H1 (cell line): ENCODE results near the gene IL3. TPM values are rescaled to one million over a fixed set of nuclear protein-coding genes. Genes with fewer than 3 reads are reported as not detected.

Experiments used
- CTCF ChIA-PET: fragments of 300-600 bp; sonication (Branson Sonifier 250); formaldehyde crosslinking; loops from one replicate; lab custom pipeline; 2021; ENCODE audit not compliant: partially characterized antibody; lab: Charles Lee
- POLR2A ChIA-PET: fragments of 300-600 bp; sonication (Branson Sonifier 250); formaldehyde crosslinking; loops from one replicate; lab custom pipeline; 2021; ENCODE audit warnings: inconsistent platforms; ENCODE audit not compliant: partially characterized antibody; lab: Charles Lee
- DNase-seq, 2 experiments: peaks; one replicate each; pipeline versions ENCODE4 v3.0.0 to v3.0.0-alpha.2; 2010 to 2022; ENCODE audit warnings: low spot score in 2 of 2, low read depth in 1 of 2, mixed read lengths in 1 of 2
- FAIRE-seq: peaks from 2 replicates; lab custom pipeline; 2011; peaks lifted over from hg19 to GRCh38; lab: Jason Lieb, UNC
- H2AFZ ChIP-seq: 2 replicates; pipeline ENCODE4 v1.8.1; 2012; ENCODE audit warnings: low read length, inconsistent platforms
- H2AK5ac ChIP-seq: 2 replicates; pipeline ENCODE4 v1.6.1; 2013; ENCODE audit warnings: low read depth, low read length
- H2BK120ac ChIP-seq: replicated peaks from 2 replicates; pipeline ENCODE3; 2013; ENCODE audit warnings: low read depth, low read length, inconsistent platforms
- H2BK12ac ChIP-seq: 2 replicates; pipeline ENCODE4 v1.6.1; 2013; ENCODE audit warnings: low read depth, low read length
- H2BK15ac ChIP-seq: 2 replicates; pipeline ENCODE4 v1.6.1; 2013; ENCODE audit warnings: low read length
- H2BK20ac ChIP-seq: 2 replicates; pipeline ENCODE4 v1.6.1; 2013; ENCODE audit warnings: low read length
- H2BK5ac ChIP-seq: 2 replicates; pipeline ENCODE4 v1.6.1; 2013; ENCODE audit warnings: low read depth, low read length
- H3K14ac ChIP-seq: 2 replicates; pipeline ENCODE4 v1.6.1; 2013; ENCODE audit warnings: inconsistent platforms; ENCODE audit not compliant: insufficient read length
- H3K18ac ChIP-seq: 2 replicates; pipeline ENCODE4 v1.6.1; 2013; ENCODE audit warnings: low read length; ENCODE audit errors: extremely low read depth
- H3K23ac ChIP-seq: 2 replicates; pipeline ENCODE4 v1.6.1; 2013; ENCODE audit warnings: inconsistent platforms; ENCODE audit not compliant: insufficient read length
- H3K23me2 ChIP-seq: 2 replicates; pipeline ENCODE4 v1.6.1; 2013; ENCODE audit warnings: low read depth, low read length
- H3K27ac ChIP-seq: 2 replicates; pipeline ENCODE4 v1.6.1; 2011; ENCODE audit warnings: low read depth, low read length, inconsistent platforms
- H3K27me3 ChIP-seq, 4 experiments: replicated peaks in 1 of 4; 1 replicate in 1 of 4; 2 replicates in 3 of 4; pipeline versions ENCODE4 v1.6.1 to v1.8.1; 2011 to 2013; ENCODE audit warnings: low read length in 3 of 4, mild to moderate bottlenecking in 3 of 4, inconsistent platforms in 2 of 4, mixed read lengths in 2 of 4, moderate library complexity in 1 of 4; ENCODE audit not compliant: control insufficient read depth in 3 of 4, insufficient read depth in 3 of 4; ENCODE audit errors: extremely low read depth in 1 of 4
- H3K36me3 ChIP-seq, 4 experiments: 2 replicates each; pipeline versions ENCODE4 v1.6.1 to v1.8.1; 2011 to 2013; ENCODE audit warnings: mild to moderate bottlenecking in 4 of 4, low read length in 3 of 4, moderate library complexity in 2 of 4, control low read depth in 1 of 4, inconsistent platforms in 1 of 4; ENCODE audit not compliant: insufficient read depth in 4 of 4, control insufficient read depth in 2 of 4
- H3K4ac ChIP-seq: replicated peaks from 2 replicates; pipeline ENCODE3; 2013; ENCODE audit warnings: low read length, low read depth, mixed read lengths, inconsistent platforms; ENCODE audit not compliant: insufficient read length
- H3K4me1 ChIP-seq, 4 experiments: replicated peaks in 1 of 4; 1 replicate in 1 of 4; 2 replicates in 3 of 4; pipeline versions ENCODE4 v1.6.1 to v1.8.1; 2011 to 2013; ENCODE audit warnings: low read length in 3 of 4, inconsistent platforms in 2 of 4, mixed read lengths in 1 of 4; ENCODE audit not compliant: insufficient read depth in 4 of 4, control insufficient read depth in 3 of 4
- H3K4me2 ChIP-seq, 2 experiments: 2 replicates each; pipeline versions ENCODE4 v1.6.1 to v1.8.1; 2011 to 2013; ENCODE audit warnings: low read depth in 2 of 2, low read length in 2 of 2, control low read depth in 1 of 2, inconsistent platforms in 1 of 2, mild to moderate bottlenecking in 1 of 2; ENCODE audit not compliant: insufficient read depth in 1 of 2
- H3K4me3 ChIP-seq, 4 experiments: fragments of 200-600, 300-600 bp in 1 of 4; sonication (generic), shearing (Covaris generic), sonication (Bioruptor Twin) in 1 of 4; 2 replicates each; pipeline versions ENCODE4 v1.5.1 to v1.8.1; 2011 to 2016; ENCODE audit warnings: low read length in 4 of 4, low read depth in 3 of 4, control low read depth in 2 of 4, inconsistent platforms in 2 of 4, mild to moderate bottlenecking in 2 of 4, mixed read lengths in 1 of 4, moderate library complexity in 1 of 4; ENCODE audit not compliant: insufficient read depth in 2 of 4; ENCODE audit errors: extremely low read depth in 1 of 4
- H3K56ac ChIP-seq: replicated peaks from 2 replicates; pipeline ENCODE3; 2013; ENCODE audit warnings: low read depth, mild to moderate bottlenecking, mixed read lengths, low read length, inconsistent platforms; ENCODE audit not compliant: insufficient read length
- H3K79me1 ChIP-seq: 2 replicates; pipeline ENCODE4 v1.6.1; 2013; ENCODE audit warnings: low read depth, low read length, control low read depth
- H3K79me2 ChIP-seq, 2 experiments: 2 replicates each; pipeline versions ENCODE4 v1.6.1 to v1.8.1; 2012 to 2013; ENCODE audit warnings: low read length in 2 of 2, mild to moderate bottlenecking in 2 of 2, inconsistent platforms in 1 of 2; ENCODE audit not compliant: insufficient read depth in 2 of 2, control insufficient read depth in 1 of 2
- H3K9ac ChIP-seq, 4 experiments: replicated peaks in 1 of 4; 1 replicate in 1 of 4; 2 replicates in 3 of 4; pipeline versions ENCODE4 v1.6.1 to v1.8.1; 2011 to 2013; ENCODE audit warnings: low read depth in 3 of 4, low read length in 3 of 4, control low read depth in 2 of 4, mild to moderate bottlenecking in 2 of 4, moderate library complexity in 2 of 4, inconsistent platforms in 1 of 4; ENCODE audit errors: extremely low read depth in 1 of 4
- H3K9me3 ChIP-seq, 2 experiments: 2 replicates each; pipeline versions ENCODE4 v1.6.1 to v1.8.1; 2012 to 2013; ENCODE audit warnings: mild to moderate bottlenecking in 2 of 2, moderate library complexity in 2 of 2, control low read depth in 1 of 2, inconsistent platforms in 1 of 2, low read depth in 1 of 2, low read length in 1 of 2, mixed read lengths in 1 of 2; ENCODE audit not compliant: insufficient read depth in 2 of 2
- H4K20me1 ChIP-seq, 2 experiments: replicated peaks in 1 of 2; 2 replicates each; pipeline versions ENCODE3 to v1.8.1; 2011 to 2013; ENCODE audit warnings: inconsistent platforms in 2 of 2, low read length in 2 of 2, mild to moderate bottlenecking in 1 of 2; ENCODE audit not compliant: insufficient read depth in 2 of 2, control insufficient read depth in 1 of 2
- H4K5ac ChIP-seq: 2 replicates; pipeline ENCODE4 v1.6.1; 2013; ENCODE audit warnings: low read length, low read depth, mixed read lengths, inconsistent platforms; ENCODE audit not compliant: insufficient read length
- H4K8ac ChIP-seq: 2 replicates; pipeline ENCODE4 v1.8.0; 2013; ENCODE audit warnings: mild to moderate bottlenecking, moderate library complexity, low read length, inconsistent platforms; ENCODE audit not compliant: insufficient read depth; ENCODE audit errors: extremely low read depth
- H4K91ac ChIP-seq: replicated peaks from 2 replicates; pipeline ENCODE3; 2013; ENCODE audit warnings: low read length, mixed read lengths, inconsistent platforms; ENCODE audit not compliant: insufficient read length
- ASH2L ChIP-seq: fragments of 200-600, 300-600 bp; sonication (generic); IDR thresholded peaks from one replicate; pipeline ENCODE4 v1.7.1; 2017; ENCODE audit warnings: low read length
- BACH1 ChIP-seq: IDR thresholded peaks from 2 replicates; pipeline ENCODE4 v1.6.1; 2012; ENCODE audit warnings: low read length, improper control_type of control experiment
- CBX8 ChIP-seq: fragments of 300-800, 300-1000 bp; sonication (generic); IDR thresholded peaks from 2 replicates; pipeline ENCODE4 v1.7.1; 2016; ENCODE audit warnings: low read depth, low read length, borderline replicate concordance
- CREB1 ChIP-seq: IDR thresholded peaks from 2 replicates; pipeline ENCODE4 v1.6.1; 2012; ENCODE audit warnings: inconsistent platforms
- KDM1A ChIP-seq: fragments of 200-600, 300-600 bp; sonication (generic); IDR thresholded peaks from 2 replicates; pipeline ENCODE4 v1.7.1; 2016; ENCODE audit warnings: mild to moderate bottlenecking, low read length, borderline replicate concordance
- MAFK ChIP-seq: IDR thresholded peaks from 2 replicates; pipeline ENCODE4 v1.6.1; 2012; ENCODE audit warnings: low read depth, mild to moderate bottlenecking, improper control_type of control experiment, low read length
- NANOG ChIP-seq: IDR thresholded peaks from 2 replicates; pipeline ENCODE4 v1.6.1; 2011; ENCODE audit warnings: low read length, low read depth, mild to moderate bottlenecking, inconsistent platforms; ENCODE audit not compliant: insufficient read depth, poor library complexity, severe bottlenecking
- NRF1 ChIP-seq: IDR thresholded peaks from 2 replicates; pipeline ENCODE4 v1.6.1; 2011; ENCODE audit warnings: mild to moderate bottlenecking, low read depth, low read length, improper control_type of control experiment
- RXRA ChIP-seq: IDR thresholded peaks from 2 replicates; pipeline ENCODE4 v1.6.1; 2011; ENCODE audit warnings: low read depth, mild to moderate bottlenecking, low read length, moderate library complexity; ENCODE audit not compliant: insufficient read depth
- SIN3A ChIP-seq, 2 experiments: IDR thresholded peaks in 1 of 2; conservative IDR thresholded peaks in 1 of 2; 2 replicates each; pipeline ENCODE4 v1.6.1; 2011 to 2012; ENCODE audit warnings: low read length in 2 of 2, improper control_type of control experiment in 1 of 2, low read depth in 1 of 2, mild to moderate bottlenecking in 1 of 2
- SUZ12 ChIP-seq: fragments of 200-600 bp; sonication (generic); IDR thresholded peaks from 2 replicates; pipeline ENCODE4 v1.6.1; 2012; ENCODE audit warnings: mild to moderate bottlenecking, inconsistent platforms, low read length, moderate library complexity, mixed read lengths
- YY1 ChIP-seq: IDR thresholded peaks from 2 replicates; pipeline ENCODE4 v1.6.1; 2011; ENCODE audit warnings: low read depth, mild to moderate bottlenecking, low read length
- WGBS, 2 experiments: shearing (Covaris generic) in 1 of 2; methylation state at CpG; one replicate each; pipeline versions ENCODE4 v1.1.6 to v1.1.7; 2013 to 2015; ENCODE audit warnings: low lambda C conversion rate in 2 of 2, mixed read lengths in 2 of 2, inconsistent platforms in 1 of 2, low coverage in 1 of 2, missing lambda C conversion rate in 1 of 2; ENCODE audit not compliant: insufficient replicate concordance in 2 of 2, insufficient coverage in 1 of 2, insufficient read length in 1 of 2; ENCODE audit errors: extremely low coverage in 1 of 2, missing lambda C conversion rate in 1 of 2; 5-methylcytosine and 5-hydroxymethylcytosine counted together
- polyA plus RNA-seq, 7 experiments: library from polyadenylated mRNA; depleted of rRNA in 3 of 7; stranded (reverse) in 5 of 7; unstranded in 2 of 7; fragments of >200 nt in 5 of 7; fragments of 200-250 nt in 2 of 7; gene quantifications; 1 replicate in 5 of 7; 2 replicates in 1 of 7; 4 replicates in 1 of 7; pipeline versions ENCODE4 v1.2.1 to v1.2.3, GENCODE V29; 2011 to 2013; ENCODE audit warnings: missing spikeins in 2 of 7, mixed read lengths in 2 of 7
- total RNA-seq: library from RNA; stranded (reverse); fragmentation: NEBNext Ultra II Directional; extraction: Animal tissue kit (Norgen Biotek cat#: 25700); gene quantifications from 2 replicates; pipeline ENCODE4 v1.2.1, GENCODE V29; 2021
- TF ChIP-seq, protein P1 (sequence below): IDR thresholded peaks from 2 replicates; pipeline ENCODE4 v1.6.1; 2011; ENCODE audit warnings: low read depth, mild to moderate bottlenecking, low read length; ENCODE audit not compliant: insufficient read depth

The IL3 gene
- total and polyA plus RNA-seq, 2 of the 8 experiments (the other 6 are each of a cell fraction or from before 2014, with no cell fraction given), result not detected

DNA sequence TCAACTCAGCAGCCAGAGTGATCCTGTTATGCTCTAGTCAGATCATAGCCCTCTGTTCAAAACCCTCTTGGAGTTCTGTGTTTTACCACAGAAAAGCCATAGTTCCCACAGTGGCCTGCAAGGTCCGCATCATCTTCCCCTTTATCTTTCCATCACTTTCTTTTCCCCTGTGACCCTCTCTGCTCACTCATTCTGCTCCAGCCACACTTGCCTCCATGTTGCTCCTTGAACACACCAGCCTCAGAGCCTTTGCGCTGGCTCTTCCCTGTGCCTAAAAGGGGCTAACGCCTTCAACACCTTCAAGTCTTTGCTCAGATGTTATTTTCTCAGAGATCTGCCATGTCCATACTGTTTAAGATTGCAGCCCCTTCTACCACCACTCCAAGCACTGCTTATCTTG, 39.5 kb downstream of the IL3 start:
- CTCF ChIA-PET, result interaction anchor here (1.1 kb wide), 1 partner anchor 19 kb away, joined by 3 read pairs; no protein-coding TSS in a partner anchor
- no peak overlapping the region for H3K18ac ChIP-seq
- no peak overlapping the region for H3K4me2 ChIP-seq
- H2AK5ac ChIP-seq, result no peak overlapping the region
- no peak overlapping the region for H2BK120ac ChIP-seq
- no peaks in the 10 kb centered on the region for H3K36me3 ChIP-seq
- POLR2A ChIA-PET, result no interaction called here
- no peaks in the 10 kb centered on the region for H3K4me1 ChIP-seq
- H3K9me3 ChIP-seq, result no peaks in the 10 kb centered on the region
- no peaks in the 10 kb centered on the region for H3K23me2 ChIP-seq
- H3K27me3 ChIP-seq, result no peaks in the 10 kb centered on the region
- no peaks in the 10 kb centered on the region for H3K79me2 ChIP-seq
- H2BK12ac ChIP-seq, result no peak overlapping the region
- DNase-seq, result no peak
- H2BK20ac ChIP-seq, result no peak overlapping the region
- H3K9ac ChIP-seq, result no peak overlapping the region
- 88% methylated on average over 3 of the region's 3 CpGs; no CpG with 5 or more reads in 1 of the 2 experiments for WGBS, 2 experiments
- H3K4me3 ChIP-seq, result no peak overlapping the region
- H2BK5ac ChIP-seq, result no peak overlapping the region
- no peaks in the 10 kb centered on the region for H3K79me1 ChIP-seq
- no peak overlapping the region for H3K23ac ChIP-seq
- H4K91ac ChIP-seq, result no peak overlapping the region
- no peak overlapping the region for H3K14ac ChIP-seq
- no peak overlapping the region for H3K56ac ChIP-seq
- TF ChIP-seq CBX8 (no peak), RXRA (no peak), MAFK (no peak), CREB1 (no peak), KDM1A (no peak), YY1 (no peak), ASH2L (no peak), BACH1 (no peak), SUZ12 (no peak), NRF1 (no peak), NANOG (no peak), SIN3A (conservative IDR thresholded peaks at IDR 0.05 in 1 of 2, IDR thresholded peaks at IDR 0.05 in 1 of 2; ENCODE audit: low read depth in 1 of 2, low read length in 2 of 2) (no peak)
- TF ChIP-seq, protein P1, sequence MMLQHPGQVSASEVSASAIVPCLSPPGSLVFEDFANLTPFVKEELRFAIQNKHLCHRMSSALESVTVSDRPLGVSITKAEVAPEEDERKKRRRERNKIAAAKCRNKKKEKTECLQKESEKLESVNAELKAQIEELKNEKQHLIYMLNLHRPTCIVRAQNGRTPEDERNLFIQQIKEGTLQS, result no peak
- no peak overlapping the region for H2AFZ ChIP-seq
- no peak overlapping the region for H3K27ac ChIP-seq
- H4K8ac ChIP-seq, result no peak overlapping the region
- no peak overlapping the region for H2BK15ac ChIP-seq
- FAIRE-seq, result no peak
- H4K5ac ChIP-seq, result no peak overlapping the region
- H3K4ac ChIP-seq, result no peak overlapping the region
- no peaks in the 10 kb centered on the region for H4K20me1 ChIP-seq
